Activated CD8-positive, alpha-beta T cell treated with anti-CD3 and anti-CD28 coated beads for 36 hours (primary cell): ENCODE results near the gene FRRS1. TPM values are rescaled to one million over a fixed set of nuclear protein-coding genes. Genes with fewer than 3 reads are reported as not detected.

Experiments used
- ATAC-seq: fragments of 200-7000 bp; cut with Tn5 transposase; one replicate; pipeline ENCODE4 v1.10.0; 2021; ENCODE audit warnings: mild to moderate bottlenecking, moderate library complexity
- CTCF ChIA-PET: fragments of 350-600 bp; sonication (Branson Sonifier 250); formaldehyde crosslinking; loops from one replicate; lab custom pipeline; 2021; ENCODE audit warnings: antibody characterized with exemption; lab: Charles Lee
- POLR2A ChIA-PET: fragments of 350-600 bp; sonication (Branson Sonifier 250); formaldehyde crosslinking; loops from one replicate; lab custom pipeline; 2021; ENCODE audit warnings: antibody characterized with exemption; lab: Charles Lee
- DNase-seq: peaks from one replicate; pipeline ENCODE4 v3.0.0-alpha.2; 2020
- H3K27ac Mint-ChIP-seq: one replicate; pipeline ENCODE4 v1.8.0; 2021; ENCODE audit warnings: mild to moderate bottlenecking, mixed read lengths
- H3K27me3 Mint-ChIP-seq: one replicate; pipeline ENCODE4 v1.8.0; 2021; ENCODE audit warnings: mixed read lengths
- H3K36me3 Mint-ChIP-seq: one replicate; pipeline ENCODE4 v1.8.0; 2021; ENCODE audit warnings: low read depth, mixed read lengths
- H3K4me1 Mint-ChIP-seq: one replicate; pipeline ENCODE4 v1.8.0; 2021; ENCODE audit warnings: low read depth, mixed read lengths
- H3K4me3 Mint-ChIP-seq: one replicate; pipeline ENCODE4 v1.8.0; 2021; ENCODE audit warnings: mild to moderate bottlenecking, moderate library complexity, mixed read lengths
- H3K9me3 Mint-ChIP-seq: one replicate; pipeline ENCODE4 v1.8.0; 2021; ENCODE audit warnings: mixed read lengths
- intact Hi-C: fragments of 100-400 bp; cut with micrococcal nuclease; formaldehyde crosslinking; loops from one replicate; pipeline ENCODE4 v1.10.0; 2022
- total RNA-seq, 2 experiments: library from RNA; stranded (reverse); gene quantifications; one replicate each; pipeline ENCODE4 v1.2.3, GENCODE V29; 2021
- TF ChIP-seq, protein P1 (sequence below): fragments of 200-600 bp; IDR thresholded peaks from one replicate; pipeline ENCODE4 v1.8.0; 2022; ENCODE audit warnings: antibody characterized with exemption, mild to moderate bottlenecking

Gene FRRS1
- total RNA-seq, 2 experiments from 2014 or later = 4.0 to 4.2 TPM

DNA sequence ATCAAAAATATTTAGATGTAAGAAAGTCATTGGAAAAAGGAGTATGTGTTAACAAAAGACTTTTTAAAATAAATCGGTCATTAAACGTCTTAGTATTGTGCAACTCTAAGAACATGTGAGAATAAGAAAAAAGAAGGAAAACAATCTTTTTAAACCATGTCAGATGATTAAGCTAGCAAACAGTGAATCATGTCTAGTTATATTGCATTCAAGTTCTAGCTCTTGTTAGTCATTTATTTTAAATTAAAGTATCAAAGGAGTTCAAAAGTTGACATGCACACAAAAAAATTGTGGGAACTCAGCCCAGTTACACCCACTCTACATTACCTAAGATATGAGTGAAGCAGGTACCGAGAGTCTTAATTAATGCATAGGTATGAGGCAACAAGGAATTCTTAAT, 9.8 kb downstream of the FRRS1 start:
- POLR2A ChIA-PET = no interaction called here
- Mint-ChIP-seq H3K36me3 (peaks cover 7% of the 10 kb centered on the region), H3K4me1 (peaks cover 21% of the 10 kb centered on the region), H3K9me3 (peaks cover 9% of the 10 kb centered on the region), H3K27ac (no peak overlapping the region), H3K4me3 (no peak overlapping the region), H3K27me3 (no peaks in the 10 kb centered on the region)
- CTCF ChIA-PET = interaction anchor here (0.7 to 0.9 kb wide), 2 partner anchors 23 to 49 kb away, joined by 3 read pairs; no protein-coding TSS in a partner anchor
- intact Hi-C loops = no loop called here
- DNase-seq (no peak), ATAC-seq (no peak)
- TF ChIP-seq, protein P1, sequence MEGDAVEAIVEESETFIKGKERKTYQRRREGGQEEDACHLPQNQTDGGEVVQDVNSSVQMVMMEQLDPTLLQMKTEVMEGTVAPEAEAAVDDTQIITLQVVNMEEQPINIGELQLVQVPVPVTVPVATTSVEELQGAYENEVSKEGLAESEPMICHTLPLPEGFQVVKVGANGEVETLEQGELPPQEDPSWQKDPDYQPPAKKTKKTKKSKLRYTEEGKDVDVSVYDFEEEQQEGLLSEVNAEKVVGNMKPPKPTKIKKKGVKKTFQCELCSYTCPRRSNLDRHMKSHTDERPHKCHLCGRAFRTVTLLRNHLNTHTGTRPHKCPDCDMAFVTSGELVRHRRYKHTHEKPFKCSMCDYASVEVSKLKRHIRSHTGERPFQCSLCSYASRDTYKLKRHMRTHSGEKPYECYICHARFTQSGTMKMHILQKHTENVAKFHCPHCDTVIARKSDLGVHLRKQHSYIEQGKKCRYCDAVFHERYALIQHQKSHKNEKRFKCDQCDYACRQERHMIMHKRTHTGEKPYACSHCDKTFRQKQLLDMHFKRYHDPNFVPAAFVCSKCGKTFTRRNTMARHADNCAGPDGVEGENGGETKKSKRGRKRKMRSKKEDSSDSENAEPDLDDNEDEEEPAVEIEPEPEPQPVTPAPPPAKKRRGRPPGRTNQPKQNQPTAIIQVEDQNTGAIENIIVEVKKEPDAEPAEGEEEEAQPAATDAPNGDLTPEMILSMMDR = no peak

DNA sequence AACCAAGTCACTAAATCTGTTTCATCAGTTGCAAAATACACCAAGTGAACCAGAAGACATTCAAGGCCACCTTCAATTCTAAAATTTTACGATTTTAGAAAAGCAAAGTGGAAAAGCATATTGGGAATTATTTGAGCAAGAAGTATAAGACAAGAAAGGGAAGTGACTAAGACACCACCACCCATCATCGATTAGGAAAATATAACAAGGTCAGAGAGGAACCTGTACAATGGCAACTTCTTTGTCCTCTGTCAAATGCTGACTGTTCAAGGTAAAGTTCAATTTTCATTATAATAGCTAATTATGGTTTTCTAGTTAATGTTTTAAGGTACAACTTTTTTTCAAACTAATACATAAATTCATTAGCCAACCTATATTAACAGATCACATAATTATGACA, 10.8 kb downstream of the FRRS1 start:
- Mint-ChIP-seq H3K4me3 (no peak overlapping the region), H3K36me3 (peaks cover 7% of the 10 kb centered on the region), H3K27ac (no peak overlapping the region), H3K4me1 (peaks cover 30% of the 10 kb centered on the region), H3K9me3 (peaks cover 9% of the 10 kb centered on the region), H3K27me3 (no peaks in the 10 kb centered on the region)
- POLR2A ChIA-PET = no interaction called here
- CTCF ChIA-PET = interaction anchor here (0.7 kb wide), 1 partner anchor 48 kb away, joined by 3 read pairs; no protein-coding TSS in a partner anchor
- TF ChIP-seq, protein P1 = no peak
- ATAC-seq = no peak
- intact Hi-C loops = no loop called here
- DNase-seq = no peak

DNA sequence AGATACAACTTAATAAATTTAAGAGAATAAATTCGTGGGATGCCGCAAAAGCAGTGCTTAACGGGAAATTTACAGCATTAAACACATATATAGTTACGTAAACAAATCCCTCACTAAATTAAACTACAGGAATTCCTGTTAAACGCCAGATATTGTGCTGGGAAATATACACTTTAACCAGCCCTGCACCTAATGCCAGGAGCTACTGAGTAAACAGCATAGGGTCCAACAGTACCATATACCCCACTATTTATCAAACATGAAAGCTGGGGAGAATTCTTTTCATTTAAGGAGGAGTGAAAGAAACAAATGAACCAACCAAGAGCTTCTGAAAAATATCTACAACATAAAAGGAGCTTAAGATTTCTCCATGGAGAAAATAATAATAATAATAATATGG, 11.7 kb downstream of the FRRS1 start:
- Mint-ChIP-seq H3K27ac (no peak overlapping the region), H3K27me3 (no peaks in the 10 kb centered on the region), H3K4me1 (peaks cover 40% of the 10 kb centered on the region), H3K9me3 (peaks cover 8% of the 10 kb centered on the region), H3K36me3 (peaks cover 7% of the 10 kb centered on the region), H3K4me3 (no peak overlapping the region)
- no peak for DNase-seq
- TF ChIP-seq, protein P1 = no peak
- intact Hi-C loops = no loop called here
- POLR2A ChIA-PET = no interaction called here
- ATAC-seq = no peak
- CTCF ChIA-PET = interaction anchor here (1.2 kb wide), 1 partner anchor 11 kb away, joined by 9 read pairs; the partner anchor contains the start of gene FRRS1

DNA sequence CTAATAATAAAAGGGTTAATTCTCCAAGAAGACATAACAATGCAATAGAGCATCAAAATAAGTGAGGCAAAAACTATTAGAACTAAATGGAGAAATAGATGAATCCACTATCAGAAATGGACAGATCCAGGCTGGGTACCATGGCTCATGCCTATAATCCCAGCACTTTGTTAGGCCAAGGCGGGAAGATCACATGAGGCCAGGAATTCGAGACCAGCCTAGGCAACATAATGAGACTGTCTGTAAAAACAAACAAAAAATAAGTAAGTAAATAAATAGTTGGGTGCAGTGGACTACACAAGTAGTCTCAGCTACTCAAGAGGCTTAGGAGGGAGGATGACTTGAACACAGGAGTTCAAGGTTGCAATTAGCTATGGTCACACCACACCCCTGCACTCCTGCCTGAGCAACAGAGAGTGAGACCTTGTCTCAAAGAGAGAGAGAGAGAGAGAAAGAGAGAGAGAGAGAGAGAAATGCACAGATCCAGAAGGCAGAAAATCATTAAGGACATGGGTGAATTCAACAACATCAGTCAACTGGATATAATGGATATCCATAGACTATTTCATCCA, 12.3 kb downstream of the FRRS1 start:
- TF ChIP-seq, protein P1 = no peak

DNA sequence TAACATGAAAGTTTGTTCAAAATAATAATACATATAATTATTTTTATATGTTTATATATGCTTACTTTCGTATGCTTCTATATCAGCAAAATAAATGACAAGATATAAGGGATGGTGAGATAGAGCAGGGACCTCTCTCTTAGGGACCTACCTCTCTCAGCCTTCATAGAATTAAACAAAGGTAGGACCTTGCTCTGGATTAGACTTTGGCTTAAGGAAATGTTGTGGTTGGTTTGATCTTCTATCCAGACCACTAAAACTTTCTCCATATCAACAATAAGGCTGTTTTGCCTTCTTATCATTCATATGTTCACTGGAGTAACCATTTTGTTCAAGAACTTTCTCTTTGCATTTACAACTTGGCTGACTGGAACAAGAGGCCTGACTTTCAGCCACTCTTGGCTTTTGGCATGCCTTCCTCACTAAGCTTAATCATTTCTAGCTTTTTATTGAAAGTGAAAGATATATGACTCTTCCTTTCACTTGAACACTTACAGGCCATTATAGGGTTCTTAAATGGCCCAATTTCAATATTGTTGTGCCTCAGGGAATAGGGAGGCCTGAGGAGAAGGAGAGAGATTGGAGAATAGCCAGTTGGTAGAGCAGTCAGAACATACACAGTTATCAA, 14.4 kb downstream of the FRRS1 start:
- peaks cover 3% of the 10 kb centered on the region for H3K36me3 Mint-ChIP-seq
- H3K27me3 Mint-ChIP-seq = no peaks in the 10 kb centered on the region
- H3K4me3 Mint-ChIP-seq = no peak overlapping the region
- intact Hi-C loops = no loop called here
- DNase-seq (peak; percentile 58), ATAC-seq (peak; percentile 74)
- peak overlapping the region; percentile 73 for H3K27ac Mint-ChIP-seq
- TF ChIP-seq, protein P1 = no peak
- ChIA-PET POLR2A (interaction anchor here (0.6 to 1.0 kb wide), 2 partner anchors 14 to 999 kb away, joined by 3 read pairs; no protein-coding TSS in a partner anchor), CTCF (no interaction called here)
- no peaks in the 10 kb centered on the region for H3K9me3 Mint-ChIP-seq
- H3K4me1 Mint-ChIP-seq = peaks cover 29% of the 10 kb centered on the region

More for the DNA sequence above, 12.3 kb downstream of the FRRS1 start:
- H3K9me3 Mint-ChIP-seq = peaks cover 3% of the 10 kb centered on the region
- no peak overlapping the region for H3K4me3 Mint-ChIP-seq
- no peak overlapping the region for H3K27ac Mint-ChIP-seq
- intact Hi-C loops = no loop called here
- DNase-seq (no peak), ATAC-seq (no peak)
- H3K36me3 Mint-ChIP-seq = peaks cover 3% of the 10 kb centered on the region
- H3K4me1 Mint-ChIP-seq = peaks cover 43% of the 10 kb centered on the region
- H3K27me3 Mint-ChIP-seq = no peaks in the 10 kb centered on the region
- CTCF ChIA-PET = interaction anchor here (1.2 kb wide), 1 partner anchor 12 kb away, joined by 9 read pairs; the partner anchor contains the start of gene FRRS1
- POLR2A ChIA-PET = no interaction called here
